ENCODE data around the gene CYP2U1. TPM values are rescaled to one million over a fixed set of nuclear protein-coding genes. Genes with fewer than 3 reads are reported as not detected.

Gene CYP2U1
- total and polyA plus RNA-seq, 2 donors (not counting 3 experiments of a cell fraction or from before 2014, with no cell fraction given) = 2.9 to 5.8 TPM

DNA sequence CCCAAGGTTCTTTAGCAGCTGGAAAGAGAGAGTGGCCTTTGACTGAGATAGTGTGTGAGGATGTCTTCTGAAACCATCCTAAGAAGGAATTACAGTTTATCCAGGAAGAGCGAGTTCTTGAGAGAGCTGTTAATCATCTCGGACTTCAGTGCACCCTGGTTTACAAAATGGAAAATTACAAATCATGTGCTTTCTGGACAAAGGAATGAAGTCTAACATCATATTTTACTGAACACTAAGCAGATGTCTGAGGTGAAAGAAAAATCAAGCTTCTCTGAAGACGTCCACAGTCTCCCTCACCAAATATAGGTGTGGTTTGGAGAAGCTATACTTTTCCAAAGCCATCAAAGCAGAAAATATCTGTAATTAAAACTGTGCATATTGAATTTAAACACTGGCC, 30.8 kb upstream of the CYP2U1 start:
- ChIA-PET POLR2A (no interaction called here), CTCF (interaction anchor here (0.9 to 2.3 kb wide), 5 partner anchors 12 to 142 kb away, joined by 3 to 9 read pairs (median 3); no protein-coding TSS in a partner anchor)
- Histone ChIP-seq H3K27me3 (ENCODE audit: control insufficient read depth in 2 of 2, insufficient read depth in 2 of 2, low read length in 2 of 2) (no peaks in the 10 kb centered on the region), H3K4me3 (replicated peaks in 1 of 3; ENCODE audit: insufficient read depth in 1 of 3, low read depth in 1 of 3, low read length in 3 of 3) (no peak overlapping the region), H3K27ac (ENCODE audit: insufficient read depth, low read depth, low read length) (no peak overlapping the region), H3K4me2 (ENCODE audit: insufficient read depth, low read length) (no peak overlapping the region), H3K9me1 (replicated peaks; ENCODE audit: control insufficient read depth, extremely low read depth, insufficient read depth, low read length) (no peaks in the 10 kb centered on the region), H3K9ac (replicated peaks; ENCODE audit: extremely low read depth, insufficient read depth, low read length) (no peak overlapping the region), H3K36me3 (ENCODE audit: control insufficient read depth in 2 of 2, extremely low read depth in 1 of 2, insufficient read depth in 2 of 2, low read length in 2 of 2) (no peaks in the 10 kb centered on the region), H4K20me1 (replicated peaks; ENCODE audit: control insufficient read depth, extremely low read depth, insufficient read depth, low read length) (no peaks in the 10 kb centered on the region), H3K4me1 (ENCODE audit: control insufficient read depth, extremely low read depth, insufficient read depth, low read length) (peaks cover 22% of the 10 kb centered on the region), H3K79me2 (ENCODE audit: control insufficient read depth, insufficient read depth, low read length) (peaks cover 15% of the 10 kb centered on the region), H2AFZ (ENCODE audit: low read depth, low read length) (no peak overlapping the region), H3K9me3 (replicated peaks; ENCODE audit: control insufficient read depth, insufficient read depth, low read length) (no peaks in the 10 kb centered on the region)
- dilution Hi-C loops (cut with MboI; ENCODE audit: extremely low pct_ligation_motif_present, low sequenced_read_pairs) (no loop called here), intact Hi-C loops (cut with micrococcal nuclease) (no loop called here)
- no TSS peak for BruUV-seq (replicated peaks)
- FAIRE-seq (no peak), DNase-seq (ENCODE audit: low read depth, low spot score) (no peak)
- TF ChIP-seq MYC (IDR thresholded peaks at IDR 0.05; ENCODE audit: low read depth, low read length) = no peak
- TF ChIP-seq, protein P1, sequence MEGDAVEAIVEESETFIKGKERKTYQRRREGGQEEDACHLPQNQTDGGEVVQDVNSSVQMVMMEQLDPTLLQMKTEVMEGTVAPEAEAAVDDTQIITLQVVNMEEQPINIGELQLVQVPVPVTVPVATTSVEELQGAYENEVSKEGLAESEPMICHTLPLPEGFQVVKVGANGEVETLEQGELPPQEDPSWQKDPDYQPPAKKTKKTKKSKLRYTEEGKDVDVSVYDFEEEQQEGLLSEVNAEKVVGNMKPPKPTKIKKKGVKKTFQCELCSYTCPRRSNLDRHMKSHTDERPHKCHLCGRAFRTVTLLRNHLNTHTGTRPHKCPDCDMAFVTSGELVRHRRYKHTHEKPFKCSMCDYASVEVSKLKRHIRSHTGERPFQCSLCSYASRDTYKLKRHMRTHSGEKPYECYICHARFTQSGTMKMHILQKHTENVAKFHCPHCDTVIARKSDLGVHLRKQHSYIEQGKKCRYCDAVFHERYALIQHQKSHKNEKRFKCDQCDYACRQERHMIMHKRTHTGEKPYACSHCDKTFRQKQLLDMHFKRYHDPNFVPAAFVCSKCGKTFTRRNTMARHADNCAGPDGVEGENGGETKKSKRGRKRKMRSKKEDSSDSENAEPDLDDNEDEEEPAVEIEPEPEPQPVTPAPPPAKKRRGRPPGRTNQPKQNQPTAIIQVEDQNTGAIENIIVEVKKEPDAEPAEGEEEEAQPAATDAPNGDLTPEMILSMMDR (IDR thresholded peaks at IDR 0.05; ENCODE audit: extremely low read depth in 1 of 2, insufficient read depth in 1 of 2, low read depth in 1 of 2, low read length in 2 of 2) = no peak
- TF ChIP-seq POLR2A (IDR thresholded peaks at IDR 0.05; ENCODE audit: low read depth, low read length) = no peak
- TF ChIP-seq JUN (IDR thresholded peaks at IDR 0.05; ENCODE audit: borderline replicate concordance, insufficient read depth, insufficient read length, low read depth) = no peak
- TF ChIP-seq GATA2 (IDR thresholded peaks at IDR 0.05; ENCODE audit: insufficient read depth, insufficient read length, low read depth, low read length) = no peak
- TF ChIP-seq EZH2 (IDR thresholded peaks at IDR 0.05; ENCODE audit: borderline replicate concordance, low read depth, low read length, severe bottlenecking) = no peak
- TF ChIP-seq FOS (IDR thresholded peaks at IDR 0.05; ENCODE audit: borderline replicate concordance, insufficient read depth, low read length) = no peak
- no peak for TF ChIP-seq POLR2AphosphoS5 (IDR thresholded peaks at IDR 0.05; ENCODE audit: insufficient read depth, low read depth, low read length)
- TF ChIP-seq, protein P2, sequence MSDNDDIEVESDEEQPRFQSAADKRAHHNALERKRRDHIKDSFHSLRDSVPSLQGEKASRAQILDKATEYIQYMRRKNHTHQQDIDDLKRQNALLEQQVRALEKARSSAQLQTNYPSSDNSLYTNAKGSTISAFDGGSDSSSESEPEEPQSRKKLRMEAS (IDR thresholded peaks at IDR 0.05; ENCODE audit: insufficient read depth, insufficient read length) = no peak
